CD14-positive monocyte (primary cell): ENCODE results near the gene HABP4. TPM values are rescaled to one million over a fixed set of nuclear protein-coding genes. Genes with fewer than 3 reads are reported as not detected.

Experiments
- DNase-seq, 3 donors: peaks; one replicate each; pipeline ENCODE4 v3.0.0-alpha.2; 2011 to 2022
- H2AFZ ChIP-seq: 2 replicates; pipeline ENCODE4 v1.6.0; 2012; ENCODE audit warnings: mild to moderate bottlenecking, low read depth, low read length, inconsistent platforms; ENCODE audit not compliant: insufficient read depth, poor library complexity, severe bottlenecking
- H3K27ac ChIP-seq, 2 donors: 1 replicate in 1 of 2; 2 replicates in 1 of 2; pipeline ENCODE4 v1.5.1; 2012 to 2013; ENCODE audit warnings: low read length in 2 of 2, control low read depth in 1 of 2, inconsistent platforms in 1 of 2, low read depth in 1 of 2, mild to moderate bottlenecking in 1 of 2
- H3K27me3 ChIP-seq, 2 donors: one replicate each; pipeline versions ENCODE4 v1.6.0 to v1.6.1; 2011 to 2013; ENCODE audit warnings: low read length in 2 of 2; ENCODE audit not compliant: control insufficient read depth in 2 of 2, insufficient read depth in 2 of 2
- H3K36me3 ChIP-seq, 2 donors: replicated peaks in 1 of 2; 1 replicate in 1 of 2; 2 replicates in 1 of 2; pipeline versions ENCODE4 v1.5.1 to v1.6.1; 2012 to 2013; ENCODE audit warnings: low read length in 2 of 2, control low read depth in 1 of 2, inconsistent platforms in 1 of 2, mild to moderate bottlenecking in 1 of 2; ENCODE audit not compliant: insufficient read depth in 2 of 2, control insufficient read depth in 1 of 2
- H3K4me1 ChIP-seq, 2 donors: 1 replicate in 1 of 2; 2 replicates in 1 of 2; pipeline versions ENCODE4 v1.5.1 to v1.6.1; 2012 to 2013; ENCODE audit warnings: low read length in 2 of 2, control low read depth in 1 of 2, inconsistent platforms in 1 of 2, mild to moderate bottlenecking in 1 of 2, moderate library complexity in 1 of 2; ENCODE audit not compliant: insufficient read depth in 2 of 2, control insufficient read depth in 1 of 2
- H3K4me2 ChIP-seq: replicated peaks from 2 replicates; pipeline ENCODE3; 2012; ENCODE audit warnings: low read length, moderate library complexity, mild to moderate bottlenecking; ENCODE audit not compliant: poor library complexity, severe bottlenecking; ENCODE audit errors: extremely low read depth
- H3K4me3 ChIP-seq, 3 experiments: fragments of 200-600 bp in 1 of 3; sonication (generic) in 1 of 3; replicated peaks in 1 of 3; 1 replicate in 2 of 3; 2 replicates in 1 of 3; pipeline ENCODE4 v1.5.1; 2011 to 2013; ENCODE audit warnings: low read length in 3 of 3, mild to moderate bottlenecking in 3 of 3, control low read depth in 2 of 3, low read depth in 2 of 3, inconsistent platforms in 1 of 3, moderate library complexity in 1 of 3
- H3K79me2 ChIP-seq: 2 replicates; pipeline ENCODE4 v1.6.0; 2012; ENCODE audit warnings: mild to moderate bottlenecking, control low read depth, inconsistent platforms, low read length, moderate library complexity; ENCODE audit not compliant: insufficient read depth
- H3K9ac ChIP-seq: 2 replicates; pipeline ENCODE4 v1.6.0; 2017; ENCODE audit warnings: low read length, mild to moderate bottlenecking; ENCODE audit not compliant: insufficient read depth, poor library complexity, severe bottlenecking
- H3K9me3 ChIP-seq, 2 donors: replicated peaks in 1 of 2; 1 replicate in 1 of 2; 2 replicates in 1 of 2; pipeline versions ENCODE4 v1.5.1 to v1.6.1; 2012 to 2013; ENCODE audit warnings: low read length in 2 of 2, control low read depth in 1 of 2; ENCODE audit not compliant: control insufficient read depth in 1 of 2, insufficient read depth in 1 of 2
- H4K20me1 ChIP-seq: 2 replicates; pipeline ENCODE4 v1.6.0; 2012; ENCODE audit warnings: mild to moderate bottlenecking, low read length, control low read depth, moderate library complexity; ENCODE audit not compliant: insufficient read depth
- H3K27ac Mint-ChIP-seq, 7 donors: one replicate each; pipeline ENCODE4 v1.8.0; 2020; ENCODE audit warnings: mild to moderate bottlenecking in 7 of 7, mixed read lengths in 7 of 7, moderate library complexity in 6 of 7, inconsistent platforms in 2 of 7
- H3K27me3 Mint-ChIP-seq, 3 donors: one replicate each; pipeline ENCODE4 v1.8.0; 2021 to 2022; ENCODE audit warnings: low read depth in 3 of 3, mild to moderate bottlenecking in 3 of 3, mixed read lengths in 3 of 3, moderate library complexity in 3 of 3, inconsistent platforms in 1 of 3
- H3K36me3 Mint-ChIP-seq, 2 donors: one replicate each; pipeline ENCODE4 v1.8.0; 2020; ENCODE audit warnings: mixed read lengths in 2 of 2, inconsistent platforms in 1 of 2, mild to moderate bottlenecking in 1 of 2
- H3K4me1 Mint-ChIP-seq: one replicate; pipeline ENCODE4 v1.8.0; 2020; ENCODE audit warnings: mild to moderate bottlenecking, mixed read lengths
- H3K4me3 Mint-ChIP-seq, 2 donors: one replicate each; pipeline ENCODE4 v1.8.0; 2020; ENCODE audit warnings: mild to moderate bottlenecking in 2 of 2, mixed read lengths in 2 of 2, moderate library complexity in 1 of 2
- H3K9me3 Mint-ChIP-seq, 7 donors: one replicate each; pipeline ENCODE4 v1.8.0; 2020 to 2022; ENCODE audit warnings: mixed read lengths in 7 of 7, mild to moderate bottlenecking in 6 of 7, moderate library complexity in 6 of 7, inconsistent platforms in 2 of 7
- WGBS: methylation state at CpG from one replicate; pipeline ENCODE4 v1.1.5; 2013; ENCODE audit warnings: missing lambda C conversion rate; ENCODE audit not compliant: insufficient coverage; 5-methylcytosine and 5-hydroxymethylcytosine counted together
- intact Hi-C, 2 donors: fragments of 100-400 bp; cut with micrococcal nuclease; formaldehyde crosslinking; loops; one replicate each; pipeline versions ENCODE4 v1.15.0 to v1.15.1; 2023
- polyA plus RNA-seq, 3 donors: library from polyadenylated mRNA; depleted of rRNA in 1 of 3; unstranded in 2 of 3; stranded (reverse) in 1 of 3; fragments of 300-500 nt in 2 of 3; fragments of >200 nt in 1 of 3; fragmentation: Illumina TruSeq in 2 of 3; gene quantifications; 1 replicate in 2 of 3; 2 replicates in 1 of 3; pipeline ENCODE4 v1.2.3, GENCODE V29; 2012 to 2021
- TF ChIP-seq, protein P1 (sequence below): fragments of 200-600 bp; IDR thresholded peaks from one replicate; pipeline ENCODE4 v1.8.0; 2022; ENCODE audit warnings: antibody characterized with exemption, mild to moderate bottlenecking

The HABP4 gene
- polyA plus RNA-seq, 3 donors: 0.54 to 0.97 (median 0.68) TPM

DNA sequence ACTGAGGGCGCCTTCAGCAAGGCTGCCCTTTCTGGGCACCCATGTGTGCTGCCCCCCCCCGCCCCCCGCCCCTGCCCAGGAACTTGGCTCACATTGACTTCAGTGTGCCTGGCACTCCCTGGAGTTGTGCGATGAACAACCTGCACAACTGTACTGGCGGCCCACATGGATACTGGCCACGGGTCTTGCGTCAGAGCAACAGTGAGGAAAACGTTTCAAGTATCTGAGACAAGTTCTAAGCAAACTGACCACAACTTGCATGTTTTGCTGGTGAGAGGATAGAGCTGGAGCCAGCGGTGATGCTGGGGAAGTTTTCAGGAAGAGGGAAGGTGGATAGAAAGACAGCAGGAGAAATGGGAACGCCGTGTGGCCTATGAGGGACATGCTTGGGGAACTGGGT, 45.4 kb downstream of the HABP4 start:
- H3K4me1 ChIP-seq: no peaks in the 10 kb centered on the region
- H3K9ac ChIP-seq: no peak overlapping the region
- Mint-ChIP-seq H3K4me1 (no peaks in the 10 kb centered on the region), H3K9me3 (peaks cover 0 to 3% (median 0%) of the 10 kb centered on the region in 7 donors), H3K36me3 (no peaks in the 10 kb centered on the region), H3K27ac (no peak overlapping the region), H3K4me3 (no peak overlapping the region), H3K27me3 (peaks cover 0 to 3% (median 0%) of the 10 kb centered on the region in 3 donors)
- H3K27me3 ChIP-seq: no peaks in the 10 kb centered on the region
- DNase-seq: no peak
- intact Hi-C loops: no loop called here
- no peak overlapping the region for H3K4me3 ChIP-seq
- 78% methylated on average over 11 of the region's 11 CpGs for WGBS
- no peaks in the 10 kb centered on the region for H3K9me3 ChIP-seq
- H4K20me1 ChIP-seq: no peaks in the 10 kb centered on the region
- H3K36me3 ChIP-seq: no peaks in the 10 kb centered on the region
- no peak overlapping the region for H3K4me2 ChIP-seq
- no peak overlapping the region for H2AFZ ChIP-seq
- H3K27ac ChIP-seq: no peak overlapping the region
- TF ChIP-seq, protein P1, sequence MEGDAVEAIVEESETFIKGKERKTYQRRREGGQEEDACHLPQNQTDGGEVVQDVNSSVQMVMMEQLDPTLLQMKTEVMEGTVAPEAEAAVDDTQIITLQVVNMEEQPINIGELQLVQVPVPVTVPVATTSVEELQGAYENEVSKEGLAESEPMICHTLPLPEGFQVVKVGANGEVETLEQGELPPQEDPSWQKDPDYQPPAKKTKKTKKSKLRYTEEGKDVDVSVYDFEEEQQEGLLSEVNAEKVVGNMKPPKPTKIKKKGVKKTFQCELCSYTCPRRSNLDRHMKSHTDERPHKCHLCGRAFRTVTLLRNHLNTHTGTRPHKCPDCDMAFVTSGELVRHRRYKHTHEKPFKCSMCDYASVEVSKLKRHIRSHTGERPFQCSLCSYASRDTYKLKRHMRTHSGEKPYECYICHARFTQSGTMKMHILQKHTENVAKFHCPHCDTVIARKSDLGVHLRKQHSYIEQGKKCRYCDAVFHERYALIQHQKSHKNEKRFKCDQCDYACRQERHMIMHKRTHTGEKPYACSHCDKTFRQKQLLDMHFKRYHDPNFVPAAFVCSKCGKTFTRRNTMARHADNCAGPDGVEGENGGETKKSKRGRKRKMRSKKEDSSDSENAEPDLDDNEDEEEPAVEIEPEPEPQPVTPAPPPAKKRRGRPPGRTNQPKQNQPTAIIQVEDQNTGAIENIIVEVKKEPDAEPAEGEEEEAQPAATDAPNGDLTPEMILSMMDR: no peak
- no peaks in the 10 kb centered on the region for H3K79me2 ChIP-seq

DNA sequence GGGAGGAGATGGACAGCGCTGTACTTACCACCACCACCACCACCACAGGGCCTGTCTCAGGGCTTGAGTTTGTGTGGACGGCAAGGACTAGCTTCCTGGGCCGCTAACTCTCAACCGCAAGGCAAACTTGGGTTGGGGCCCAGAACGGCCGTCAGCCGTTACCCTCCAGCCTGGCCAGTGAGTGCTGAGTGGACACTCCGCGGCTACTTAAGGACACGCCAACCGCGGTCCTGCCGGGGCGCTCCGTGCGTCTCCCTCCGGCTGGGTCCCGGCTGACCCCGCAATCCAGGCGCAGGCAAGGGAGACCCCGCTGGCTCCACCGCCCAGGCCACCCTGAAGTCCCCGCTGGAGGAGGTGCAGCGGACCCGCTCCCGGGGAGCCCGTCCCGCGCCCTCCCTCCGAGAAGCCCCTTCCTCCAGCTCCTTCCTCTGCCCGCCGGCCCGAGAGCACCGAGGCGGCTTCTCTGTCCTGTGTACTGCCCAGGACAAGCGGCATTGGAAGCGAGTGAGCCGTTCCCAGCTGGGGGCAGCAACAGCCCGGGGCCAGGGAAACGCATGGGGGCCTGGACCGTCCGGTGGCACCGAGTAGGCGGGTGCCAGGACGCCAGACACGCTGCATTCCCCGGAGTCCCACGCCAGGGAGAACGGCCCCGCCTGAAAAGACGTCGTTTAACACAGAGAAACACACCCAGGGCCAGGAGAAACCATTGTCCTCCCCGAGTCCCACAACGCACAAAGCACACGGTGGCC, 46.6 kb downstream of the HABP4 start:
- no peaks in the 10 kb centered on the region for H3K4me1 ChIP-seq
- intact Hi-C loops: no loop called here
- TF ChIP-seq, protein P1: no peak
- no peak overlapping the region for H3K4me3 Mint-ChIP-seq
- no peak overlapping the region for H3K4me2 ChIP-seq
- no peak overlapping the region for H3K4me3 ChIP-seq
- H4K20me1 ChIP-seq: no peaks in the 10 kb centered on the region
- H3K27ac ChIP-seq: no peak overlapping the region
- H3K27me3 Mint-ChIP-seq: peaks cover 0 to 3% (median 1%) of the 10 kb centered on the region in 3 donors
- no peak overlapping the region for H2AFZ ChIP-seq
- WGBS: 96% methylated on average over 51 of the region's 55 CpGs
- no peaks in the 10 kb centered on the region for H3K9me3 ChIP-seq
- H3K27ac Mint-ChIP-seq: peak overlapping the region in 1 of 7 donors; percentile 11
- H3K9ac ChIP-seq: no peak overlapping the region
- H3K27me3 ChIP-seq: no peaks in the 10 kb centered on the region
- no peaks in the 10 kb centered on the region for H3K36me3 Mint-ChIP-seq
- no peaks in the 10 kb centered on the region for H3K36me3 ChIP-seq
- H3K4me1 Mint-ChIP-seq: no peaks in the 10 kb centered on the region
- no peak for DNase-seq
- H3K9me3 Mint-ChIP-seq: peaks cover 0 to 3% (median 0%) of the 10 kb centered on the region in 7 donors
- H3K79me2 ChIP-seq: no peaks in the 10 kb centered on the region
